Lower leg skin (tissue), 3 donors: Measurements from ENCODE around the gene NPTN.

Source experiments
- CTCF ChIP-seq, 3 donors: fragments of 450-650 bp; IDR thresholded peaks; one replicate each; pipeline ENCODE4 v1.5.1; 2016; ENCODE audit warnings: antibody characterized with exemption in 3 of 3, mild to moderate bottlenecking in 3 of 3, moderate library complexity in 2 of 3
- POLR2A ChIP-seq, 2 donors: fragments of 450-650 bp; IDR thresholded peaks; one replicate each; pipeline ENCODE4 v1.6.1; 2016 to 2017; ENCODE audit warnings: antibody characterized with exemption in 2 of 2, mild to moderate bottlenecking in 1 of 2, moderate library complexity in 1 of 2

GRCh38 chr15:73626072-73626471 lies 7.1 kb downstream of the NPTN start:
- TF ChIP-seq POLR2A (IDR thresholded peaks at IDR 0.05) = no peak
- no peak for TF ChIP-seq CTCF (IDR thresholded peaks at IDR 0.05)
